Mesenchymal stem cell (in vitro differentiated cells and primary cell): ENCODE measurements around the gene FGFRL1.
A peak's percentile ranks its signal among the peaks of the same experiment; 100 is the strongest.
"Not testable (repeated sequence)": the region's sequence is repeated elsewhere in the genome, so short reads cannot be mapped to it uniquely, and the experiment has no call there.

Experiments used
- DNase-seq: peaks from one replicate; pipeline ENCODE4 v3.0.0-alpha.2; 2013
- H2AFZ ChIP-seq: one replicate; pipeline ENCODE4 v1.6.1; 2013; ENCODE audit warnings: low read depth, mild to moderate bottlenecking, control low read depth, inconsistent platforms, low read length, moderate library complexity
- H2AK5ac ChIP-seq: 2 replicates; pipeline ENCODE4 v1.6.1; 2013; ENCODE audit warnings: low read length, moderate library complexity, mild to moderate bottlenecking, inconsistent platforms; ENCODE audit not compliant: severe bottlenecking
- H2BK120ac ChIP-seq: one replicate; pipeline ENCODE4 v1.6.1; 2013; ENCODE audit warnings: low read depth, mild to moderate bottlenecking, inconsistent platforms, low read length, moderate library complexity
- H2BK12ac ChIP-seq, 2 experiments: one replicate each; pipeline ENCODE4 v1.6.1; 2013; ENCODE audit warnings: inconsistent platforms in 2 of 2, low read length in 2 of 2, mild to moderate bottlenecking in 2 of 2, moderate library complexity in 2 of 2, control low read depth in 1 of 2
- H2BK15ac ChIP-seq: one replicate; pipeline ENCODE4 v1.6.1; 2013; ENCODE audit warnings: mild to moderate bottlenecking, low read depth, inconsistent platforms; ENCODE audit not compliant: poor library complexity, severe bottlenecking
- H2BK5ac ChIP-seq: 2 replicates; pipeline ENCODE4 v1.6.1; 2013; ENCODE audit warnings: low read depth, mild to moderate bottlenecking, low read length, control low read depth, inconsistent platforms; ENCODE audit not compliant: poor library complexity, severe bottlenecking
- H3K14ac ChIP-seq, 2 experiments: one replicate each; pipeline ENCODE4 v1.6.1; 2013; ENCODE audit warnings: inconsistent platforms in 2 of 2, low read length in 2 of 2, control low read depth in 1 of 2, mild to moderate bottlenecking in 1 of 2, moderate library complexity in 1 of 2
- H3K18ac ChIP-seq, 2 experiments: one replicate each; pipeline ENCODE4 v1.6.1; 2013; ENCODE audit warnings: inconsistent platforms in 2 of 2, low read length in 2 of 2, control low read depth in 1 of 2, low read depth in 1 of 2, mild to moderate bottlenecking in 1 of 2
- H3K23ac ChIP-seq, 2 experiments: one replicate each; pipeline ENCODE4 v1.6.1; 2013; ENCODE audit warnings: inconsistent platforms in 2 of 2, low read length in 2 of 2, mild to moderate bottlenecking in 2 of 2, moderate library complexity in 2 of 2, control low read depth in 1 of 2
- H3K27ac ChIP-seq: 2 replicates; pipeline ENCODE4 v1.5.1; 2013; ENCODE audit warnings: mild to moderate bottlenecking, moderate library complexity, low read length, control low read depth, inconsistent platforms; ENCODE audit not compliant: poor library complexity, severe bottlenecking
- H3K27me3 ChIP-seq, 2 experiments: 2 replicates each; pipeline versions ENCODE4 v1.6.1 to v1.7.0; 2013; ENCODE audit warnings: low read length in 2 of 2, mild to moderate bottlenecking in 2 of 2, moderate library complexity in 2 of 2, control low read depth in 1 of 2, inconsistent platforms in 1 of 2; ENCODE audit not compliant: control insufficient read depth in 1 of 2, insufficient read depth in 1 of 2
- H3K36me3 ChIP-seq, 2 experiments: 2 replicates each; pipeline versions ENCODE4 v1.6.1 to v1.7.0; 2013; ENCODE audit warnings: low read length in 2 of 2, control low read depth in 1 of 2, inconsistent platforms in 1 of 2, low read depth in 1 of 2, mild to moderate bottlenecking in 1 of 2; ENCODE audit not compliant: insufficient read depth in 2 of 2, control insufficient read depth in 1 of 2
- H3K4ac ChIP-seq, 2 experiments: one replicate each; pipeline ENCODE4 v1.6.1; 2013; ENCODE audit warnings: inconsistent platforms in 2 of 2, low read length in 2 of 2, mild to moderate bottlenecking in 2 of 2, moderate library complexity in 2 of 2, control low read depth in 1 of 2, low read depth in 1 of 2
- H3K4me1 ChIP-seq: 2 replicates; pipeline ENCODE4 v1.6.1; 2013; ENCODE audit warnings: low read depth, low read length, control low read depth; ENCODE audit not compliant: control insufficient read depth, insufficient read depth
- H3K4me2 ChIP-seq: 2 replicates; pipeline ENCODE4 v1.6.1; 2013; ENCODE audit warnings: low read length, mild to moderate bottlenecking, inconsistent platforms; ENCODE audit not compliant: poor library complexity, severe bottlenecking
- H3K4me3 ChIP-seq, 2 experiments: 2 replicates each; pipeline versions ENCODE4 v1.5.1 to v1.7.0; 2013; ENCODE audit warnings: low read length in 2 of 2, mild to moderate bottlenecking in 2 of 2, control low read depth in 1 of 2, low read depth in 1 of 2; ENCODE audit not compliant: insufficient read depth in 1 of 2
- H3K79me1 ChIP-seq: replicated peaks from 2 replicates; pipeline ENCODE4 v1.6.1; 2013; ENCODE audit warnings: mild to moderate bottlenecking, control low read depth, low read length, inconsistent platforms; ENCODE audit not compliant: poor library complexity, severe bottlenecking
- H3K9ac ChIP-seq: 2 replicates; pipeline ENCODE4 v1.7.0; 2013; ENCODE audit warnings: mild to moderate bottlenecking, low read length, moderate library complexity
- H3K9me3 ChIP-seq: 2 replicates; pipeline ENCODE4 v1.7.0; 2013; ENCODE audit warnings: mild to moderate bottlenecking, low read length; ENCODE audit not compliant: control insufficient read depth
- H4K8ac ChIP-seq: one replicate; pipeline ENCODE4 v1.6.1; 2013; ENCODE audit warnings: inconsistent platforms, mild to moderate bottlenecking, low read length, moderate library complexity
- H4K91ac ChIP-seq: one replicate; pipeline ENCODE4 v1.6.1; 2013; ENCODE audit warnings: mild to moderate bottlenecking, low read length, inconsistent platforms
- WGBS: methylation state at CpG from one replicate; pipeline ENCODE4 v1.1.7; 2013; ENCODE audit warnings: mixed read lengths; 5-methylcytosine and 5-hydroxymethylcytosine counted together

The FGFRL1 gene

GRCh38 chr4:1044469-1045192 lies 33.2 kb downstream of the FGFRL1 start:
- Histone ChIP-seq H3K79me1 (no peaks in the 10 kb centered on the region), H2BK120ac (peak overlapping the region; percentile 99), H2BK12ac (peak overlapping the region; percentile 99), H2BK15ac (peak overlapping the region; percentile 93), H3K4ac (peak overlapping the region; percentile 88 to 97), H3K36me3 (no peaks in the 10 kb centered on the region), H3K4me2 (no peak overlapping the region), H2AK5ac (peak overlapping the region; percentile 99), H3K27me3 (no peaks in the 10 kb centered on the region), H3K27ac (peak overlapping the region; percentile 99), H3K14ac (peak overlapping the region in 1 of 2 experiments; percentile 92), H3K9ac (peak overlapping the region; percentile 86), H4K91ac (peak overlapping the region; percentile 100), H3K4me3 (no peak overlapping the region), H3K23ac (peak overlapping the region in 1 of 2 experiments; percentile 85), H3K4me1 (peaks cover 69% of the 10 kb centered on the region), H4K8ac (peak overlapping the region; percentile 100), H2AFZ (no peak overlapping the region), H3K18ac (peak overlapping the region; percentile 99), H2BK5ac (peak overlapping the region; percentile 100), H3K9me3 (no peaks in the 10 kb centered on the region)
- DNase-seq = no peak
- WGBS = 89% methylated on average over 12 of the region's 12 CpGs

GRCh38 chr4:1045193-1045594 lies 33.8 kb downstream of the FGFRL1 start:
- H2BK12ac ChIP-seq = peak overlapping the region; percentile 99
- 96% methylated on average over 14 of the region's 14 CpGs for WGBS

GRCh38 chr4:1045595-1046201 lies 34.3 kb downstream of the FGFRL1 start:
- Histone ChIP-seq H4K8ac (no peak overlapping the region), H3K9me3 (no peaks in the 10 kb centered on the region), H2BK120ac (peak overlapping the region; percentile 99), H2BK12ac (peak overlapping the region; percentile 3 to 99), H3K4me1 (peaks cover 61% of the 10 kb centered on the region), H2BK15ac (no peak overlapping the region), H3K27ac (no peak overlapping the region), H3K79me1 (no peaks in the 10 kb centered on the region), H2AFZ (no peak overlapping the region), H3K4me2 (no peak overlapping the region), H3K23ac (no peak overlapping the region), H2BK5ac (no peak overlapping the region), H3K18ac (peak overlapping the region in 1 of 2 experiments; percentile 99), H3K4me3 (no peak overlapping the region), H3K4ac (no peak overlapping the region), H3K9ac (peak overlapping the region; percentile 86), H3K14ac (no peak overlapping the region), H4K91ac (peak overlapping the region; percentile 100), H3K36me3 (no peaks in the 10 kb centered on the region), H2AK5ac (peak overlapping the region; percentile 99), H3K27me3 (no peaks in the 10 kb centered on the region)
- DNase-seq = no peak
- 98% methylated on average over 18 of the region's 36 CpGs for WGBS

More at GRCh38 chr4:1045193-1045594, 33.8 kb downstream of the FGFRL1 start:
- Histone ChIP-seq H3K27me3 (no peaks in the 10 kb centered on the region), H3K9ac (peak overlapping the region; percentile 86), H3K4me2 (no peak overlapping the region), H3K9me3 (no peaks in the 10 kb centered on the region), H3K36me3 (no peaks in the 10 kb centered on the region), H2BK120ac (peak overlapping the region; percentile 99), H2BK5ac (no peak overlapping the region), H3K14ac (peak overlapping the region in 1 of 2 experiments; percentile 92), H3K23ac (no peak overlapping the region), H2AK5ac (peak overlapping the region; percentile 99), H4K91ac (peak overlapping the region; percentile 100), H4K8ac (peak overlapping the region; percentile 94), H3K27ac (peak overlapping the region; percentile 99), H2AFZ (no peak overlapping the region), H3K4ac (peak overlapping the region; percentile 88 to 97), H3K18ac (peak overlapping the region; percentile 99), H3K4me3 (no peak overlapping the region), H3K79me1 (no peaks in the 10 kb centered on the region), H3K4me1 (peaks cover 64% of the 10 kb centered on the region), H2BK15ac (peak overlapping the region; percentile 93)
- DNase-seq = no peak

GRCh38 chr4:1046581-1047011 lies 35.2 kb downstream of the FGFRL1 start:
- H2AK5ac ChIP-seq, H3K14ac ChIP-seq, H4K8ac ChIP-seq, H2BK120ac ChIP-seq, H3K79me1 ChIP-seq, H3K4ac ChIP-seq, H3K36me3 ChIP-seq, H3K9me3 ChIP-seq, H3K27ac ChIP-seq, H3K23ac ChIP-seq, H3K18ac ChIP-seq, H2BK12ac ChIP-seq, H2BK5ac ChIP-seq, H3K27me3 ChIP-seq, H4K91ac ChIP-seq, H2AFZ ChIP-seq: not testable (repeated sequence)
- WGBS = 64% methylated on average over 29 of the region's 29 CpGs
- peak; percentile 19 for DNase-seq
- peak overlapping the region; percentile 0 for H3K4me2 ChIP-seq
- H3K9ac ChIP-seq = peak overlapping the region; percentile 73
- H3K4me3 ChIP-seq = peak overlapping the region in 1 of 2 experiments; percentile 71
- H3K4me1 ChIP-seq = peaks cover 55% of the 10 kb centered on the region
- H2BK15ac ChIP-seq = peak overlapping the region; percentile 55
